Erythroblast (primary cell): ENCODE measurements around the gene CHD9.

ENCODE experiments used
- GATA1 ChIP-seq: IDR thresholded peaks from 2 replicates; pipeline ENCODE4 v1.6.1; 2011; ENCODE audit warnings: low read depth, mild to moderate bottlenecking, control low read depth, low read length, moderate library complexity
- POLR2A ChIP-seq: IDR thresholded peaks from 2 replicates; pipeline ENCODE4 v1.6.1; 2011; ENCODE audit warnings: mild to moderate bottlenecking, low read length

GRCh38 chr16:53153130-53153529 is 98.3 kb downstream of the CHD9 start:
- TF ChIP-seq GATA1: no peak
- TF ChIP-seq POLR2A: no peak
